PC-9 (cell line): ENCODE measurements around the gene LASP1. TPM values are rescaled to one million over a fixed set of nuclear protein-coding genes. Genes with fewer than 3 reads are reported as not detected.

Source experiments
- Bru-seq: library from RNA; stranded (reverse); fragments of 400-500 nt; gene quantifications from one replicate; lab custom pipeline; 2021; lab: Mats Ljungman, UMichigan
- BruChase-seq, 2 experiments: library from RNA; stranded (reverse); fragments of 400-500 nt; gene quantifications; one replicate each; lab custom pipeline; 2021; lab: Mats Ljungman, UMichigan
- BruUV-seq: library from RNA; stranded (reverse); fragments of 400-500 nt; replicated peaks from 2 replicates; lab custom pipeline; 2021; lab: Mats Ljungman, UMichigan
- CTCF ChIA-PET: fragments of 300-600 bp; sonication (Branson Sonifier 250); formaldehyde crosslinking; loops from one replicate; lab custom pipeline; 2022; ENCODE audit warnings: antibody characterized with exemption; lab: Charles Lee
- POLR2A ChIA-PET: fragments of 300-600 bp; sonication (Branson Sonifier 250); formaldehyde crosslinking; loops from one replicate; lab custom pipeline; 2022; ENCODE audit warnings: antibody characterized with exemption; ENCODE audit not compliant: unreplicated experiment; lab: Charles Lee
- DNase-seq, 2 experiments: peaks; one replicate each; pipeline versions ENCODE4 v3.0.0 to v3.0.0-alpha.2; 2015 to 2022; ENCODE audit warnings: mixed read lengths in 1 of 2
- H2AFZ ChIP-seq: fragments of 200-600 bp; sonication (generic); 2 replicates; pipeline ENCODE4 v1.8.1; 2017; ENCODE audit warnings: antibody characterized with exemption
- H3F3A ChIP-seq: fragments of 200-600 bp; sonication (generic); 2 replicates; pipeline ENCODE4 v1.8.1; 2017; ENCODE audit warnings: antibody characterized with exemption, mild to moderate bottlenecking, low read depth; ENCODE audit not compliant: insufficient read depth
- H3K27ac ChIP-seq: fragments of 200-600 bp; sonication (generic); 2 replicates; pipeline ENCODE4 v1.6.1; 2016; ENCODE audit warnings: mixed run types
- H3K27me3 ChIP-seq: fragments of 200-600 bp; sonication (generic); 2 replicates; pipeline ENCODE4 v1.6.1; 2016; ENCODE audit warnings: low read depth, mixed run types; ENCODE audit not compliant: insufficient read depth
- H3K36me3 ChIP-seq: fragments of 200-600 bp; sonication (generic); 2 replicates; pipeline ENCODE4 v1.6.1; 2016; ENCODE audit warnings: low read depth, mixed run types
- H3K4me1 ChIP-seq: fragments of 200-600 bp; sonication (generic); replicated peaks from 2 replicates; pipeline ENCODE4 v1.6.1; 2016; ENCODE audit warnings: mixed run types; ENCODE audit not compliant: insufficient read depth
- H3K4me2 ChIP-seq: fragments of 200-600 bp; sonication (generic); 2 replicates; pipeline ENCODE4 v1.6.1; 2017; ENCODE audit warnings: mixed run types
- H3K4me3 ChIP-seq: fragments of 200-600 bp; sonication (generic); 2 replicates; pipeline ENCODE4 v1.6.1; 2016; ENCODE audit warnings: mixed run types
- H3K79me2 ChIP-seq: fragments of 200-600 bp; sonication (generic); 2 replicates; pipeline ENCODE4 v1.6.1; 2017; ENCODE audit warnings: low read depth, mixed run types
- H3K9me2 ChIP-seq: fragments of 200-600 bp; sonication (generic); 2 replicates; pipeline ENCODE4 v1.8.1; 2017; ENCODE audit warnings: mild to moderate bottlenecking; ENCODE audit not compliant: insufficient read depth
- H3K9me3 ChIP-seq: fragments of 200-600 bp; sonication (generic); 2 replicates; pipeline ENCODE4 v1.8.1; 2016; ENCODE audit warnings: low read depth; ENCODE audit not compliant: insufficient read depth
- H4K20me1 ChIP-seq: fragments of 200-600 bp; sonication (generic); 2 replicates; pipeline ENCODE4 v1.8.1; 2017; ENCODE audit not compliant: insufficient read depth
- CTCF ChIP-seq: fragments of 200-600 bp; sonication (generic); conservative IDR thresholded peaks from 2 replicates; pipeline ENCODE4 v1.6.1; 2017; ENCODE audit warnings: mixed run types, antibody characterized with exemption, mild to moderate bottlenecking, moderate library complexity
- EZH2 ChIP-seq: fragments of 200-600 bp; sonication (generic); IDR thresholded peaks from 2 replicates; pipeline ENCODE4 v1.8.0; 2017; ENCODE audit warnings: antibody characterized with exemption, low read depth
- intact Hi-C: fragments of 100-400 bp; cut with micrococcal nuclease; formaldehyde crosslinking; loops from one replicate; pipeline ENCODE4 v1.10.0; 2022; ENCODE audit not compliant: unreplicated experiment
- long read RNA-seq: library from polyadenylated mRNA; stranded (forward); transcript quantifications from one replicate; pipeline ENCODE4 v2.0.0, GENCODE V29; 2022
- total RNA-seq: library from RNA; stranded (reverse); gene quantifications from 2 replicates; pipeline ENCODE4 v1.2.3, GENCODE V29; 2021

LASP1 gene
- total RNA-seq (220 and 309 TPM in 2 replicates), Bru-seq, nascent RNA (percentile 87 among the genes with signal in this experiment), BruChase-seq, experiment 1, labeled RNA remaining after a 2-hour chase (percentile 88 among the genes with signal in this experiment), BruChase-seq, experiment 2, labeled RNA remaining after a 6-hour chase (percentile 96 among the genes with signal in this experiment)
- long read RNA-seq, full-length matches to known transcripts = 117 of 222 reads
- long read RNA-seq, partial matches to known transcripts = 101 of 222 reads
- long read RNA-seq, other reads (novel, unspliced or antisense) = 4 of 222 reads

- Histone ChIP-seq H3K9me2 (no peaks in the 10 kb centered on the region), H3K4me2 (peak within 1 kb of the TSS; percentile 80), H3K79me2 (peaks cover 46% of the 10 kb centered on the region), H3F3A (peaks cover 53% of the 10 kb centered on the region), H3K36me3 (0 out of 2 replicates have a peak, but pooled peaks cover 4% of the 10 kb centered on the region), H3K27ac (peak within 1 kb of the TSS; percentile 63), H3K4me1 (peaks cover 45% of the 10 kb centered on the region), H4K20me1 (peaks cover 29% of the 10 kb centered on the region), H3K4me3 (peak within 1 kb of the TSS; percentile 97), H3K9me3 (no peaks in the 10 kb centered on the region), H3K27me3 (no peaks in the 10 kb centered on the region), H2AFZ (peak within 1 kb of the TSS; percentile 91)
- POLR2A ChIA-PET = interaction anchor here (0.6 to 1.0 kb wide), 3 partner anchors 15 to 44 kb away, joined by 3 to 29 read pairs (median 5); partner anchors contain the start of gene CWC25
- TF ChIP-seq EZH2 (no peak), CTCF (no peak)
- peak; percentile 68 to 88 for DNase-seq
- intact Hi-C loops = loop anchor here (1.0 to 10.0 kb wide), 7 partner anchors 65 to 417 kb away; partner anchors contain the start of gene PCGF2
- no TSS peak for BruUV-seq
- CTCF ChIA-PET = interaction anchor here (0.5 kb wide), 1 partner anchor 25 kb away, joined by 5 read pairs; no protein-coding TSS in a partner anchor
Measured at GRCh38 chr17:38869526-38870258, at the start of gene LASP1. TSS of gene LASP1 (plus strand) at chr17:38870058. CDS start at chr17:38870190, 132 bp downstream.

GRCh38 chr17:38824899-38825761 lies 44.7 kb upstream of the LASP1 start, which contains the start of gene CWC25:
TSS of gene CWC25 (minus strand) at chr17:38825321. CDS start at chr17:38825183, 138 bp downstream.
- Histone ChIP-seq H3K36me3 (peaks cover 4% of the 10 kb centered on the region; the same call in 1 of the 2 replicates), H4K20me1 (0 out of 2 replicates have a peak, but pooled peaks cover 6% of the 10 kb centered on the region), H2AFZ (peak within 1 kb of the TSS; percentile 79), H3K27me3 (no peaks in the 10 kb centered on the region), H3K9me2 (no peaks in the 10 kb centered on the region), H3K9me3 (no peaks in the 10 kb centered on the region), H3K4me2 (peak within 1 kb of the TSS; percentile 79), H3K27ac (peak within 1 kb of the TSS; percentile 97), H3F3A (peaks cover 8% of the 10 kb centered on the region; the same call in 1 of the 2 replicates), H3K79me2 (peaks cover 40% of the 10 kb centered on the region), H3K4me3 (peak within 1 kb of the TSS; percentile 82), H3K4me1 (peaks cover 16% of the 10 kb centered on the region)
- BruUV-seq = TSS peak; percentile 89
- DNase-seq = peak; percentile 81 to 94
- ChIA-PET CTCF (interaction anchor here (0.5 to 0.6 kb wide), 3 partner anchors 16 to 266 kb away, joined by 5 to 7 read pairs (median 7); no protein-coding TSS in a partner anchor), POLR2A (interaction anchor here (0.5 to 1.0 kb wide), 2 partner anchors 21 to 45 kb away, joined by 5 to 12 read pairs; partner anchors contain the start of gene LASP1)
- intact Hi-C loops = loop anchor here (1.0 kb wide), 1 partner anchor 28 kb away; the partner anchor contains the start of gene RPL23
- no peak for TF ChIP-seq CTCF
- TF ChIP-seq EZH2 = no peak
